NOMO-1 treated with dmso at 0.1 percent for 144 hours (cell line): Measurements from ENCODE around the gene KIF6.

Experiments
- DNase-seq: peaks from one replicate; lab custom pipeline; 2025; ENCODE audit not compliant: unreplicated experiment; lab: John Stamatoyannopoulos, UW

The KIF6 gene

DNA sequence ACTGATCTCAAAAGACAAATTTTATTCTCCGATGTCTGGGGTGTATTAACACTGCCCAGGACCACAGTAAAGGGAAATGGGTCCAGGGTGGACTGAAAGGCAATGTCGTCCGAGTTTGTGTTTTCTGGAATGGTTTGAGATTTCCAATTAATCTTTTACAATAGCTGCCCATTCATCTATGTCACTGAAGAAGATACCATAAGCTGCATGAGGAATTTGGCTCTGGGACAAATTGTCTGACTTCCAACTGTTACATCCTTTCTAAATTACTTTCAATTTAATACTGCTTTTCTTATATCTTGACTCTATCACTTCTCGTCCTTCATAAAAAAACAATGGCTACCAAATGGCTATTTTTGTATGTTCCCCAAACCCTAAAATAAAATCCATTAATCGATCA, 272.0 kb downstream of the KIF6 start:
- DNase-seq, result no peak

DNA sequence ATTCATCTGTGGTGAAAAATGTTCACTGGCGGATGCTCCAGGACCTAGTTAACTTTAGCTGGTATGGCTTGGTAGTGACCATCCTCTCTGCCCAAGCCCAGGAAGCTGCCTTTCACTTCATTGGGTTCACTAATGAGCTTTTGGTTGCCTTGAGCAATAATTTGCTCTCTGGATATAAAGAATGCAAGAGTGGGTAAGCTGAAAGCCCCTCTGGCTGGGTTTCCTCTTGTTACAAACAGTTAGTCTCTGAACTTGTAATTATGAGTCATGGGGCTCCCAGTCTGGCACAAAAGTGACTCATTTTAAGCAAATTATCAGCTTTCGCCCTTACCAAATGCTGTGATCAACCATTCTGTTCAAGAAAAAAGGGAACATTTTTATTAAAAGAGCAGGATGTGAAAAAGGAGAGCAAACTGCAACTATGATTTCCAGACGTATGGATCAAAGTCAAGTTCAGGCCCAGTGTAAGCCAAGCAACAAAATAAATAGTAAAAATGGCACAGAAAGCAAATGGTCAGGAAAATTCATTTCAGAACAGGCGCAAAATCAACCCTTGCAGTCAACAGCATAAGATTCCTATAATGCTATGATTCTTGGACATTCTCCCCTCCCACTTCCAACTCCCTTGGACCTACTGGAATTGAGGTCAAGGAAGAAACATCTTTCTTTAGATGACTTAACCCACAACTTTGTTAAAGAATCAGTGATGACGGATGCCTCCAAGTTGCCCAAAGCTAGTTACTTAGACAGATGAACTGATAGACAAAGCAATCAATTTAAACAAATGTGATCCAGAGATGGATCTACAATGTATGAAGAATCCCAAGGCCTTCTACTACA, 272.7 kb downstream of the KIF6 start:
- DNase-seq, result no peak

DNA sequence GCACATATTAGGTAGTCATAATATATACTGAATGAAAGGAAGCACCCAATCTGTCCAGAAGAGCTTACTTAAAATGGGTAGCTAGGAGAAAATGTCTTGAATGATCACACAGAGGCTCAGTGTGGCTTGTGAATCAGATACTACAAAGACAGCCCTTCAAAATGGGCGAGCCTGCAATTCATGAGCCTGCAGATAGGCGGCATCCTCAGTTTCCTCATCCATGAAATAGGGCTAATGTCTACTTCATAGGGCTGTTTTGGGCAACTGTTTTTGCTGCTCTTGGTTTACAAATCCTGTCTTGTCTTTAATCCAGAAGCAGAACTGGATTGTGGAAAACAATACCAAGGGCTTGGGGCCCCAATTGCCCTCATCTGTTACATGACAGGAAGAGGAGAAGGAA, 273.4 kb downstream of the KIF6 start:
- DNase-seq, result no peak

DNA sequence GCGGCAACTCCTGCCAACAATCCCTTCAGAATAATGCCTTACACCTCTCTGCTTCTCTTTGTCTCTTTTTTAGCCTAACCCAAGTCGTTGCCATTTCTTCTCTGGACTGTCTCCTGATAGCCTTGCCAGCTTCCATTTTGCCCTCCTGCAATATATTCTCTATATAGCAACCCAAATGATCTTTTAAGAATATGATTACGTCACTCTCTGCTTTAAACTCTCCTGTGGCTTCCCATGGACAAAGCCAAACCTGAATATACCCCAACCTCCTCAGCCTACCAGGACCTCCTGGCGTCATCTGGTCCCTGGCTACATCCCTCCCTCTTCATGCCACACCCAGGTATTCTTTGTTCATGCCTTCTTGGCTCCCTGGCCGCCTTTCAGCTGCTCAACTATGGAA, 276.2 kb downstream of the KIF6 start:
- DNase-seq, result no peak

DNA sequence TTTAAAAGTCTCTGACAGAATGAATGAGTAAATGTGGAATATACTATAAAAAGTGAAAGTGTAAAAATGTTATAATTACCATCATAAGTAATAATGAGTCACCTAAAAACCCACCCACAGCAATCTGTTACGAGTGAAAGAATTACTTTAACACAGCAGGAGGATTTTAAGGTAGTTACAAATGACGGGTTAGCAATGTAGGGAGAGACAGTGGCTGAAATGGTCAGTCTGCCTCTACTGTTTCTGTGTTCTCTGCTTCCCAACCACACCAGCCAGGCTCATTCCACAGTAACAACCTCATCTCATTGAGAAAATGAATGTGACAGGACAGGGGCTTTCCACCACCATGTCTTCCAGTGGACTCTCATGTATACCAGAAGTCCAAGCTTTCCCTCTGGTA, 278.3 kb downstream of the KIF6 start:
- DNase-seq, result no peak

DNA sequence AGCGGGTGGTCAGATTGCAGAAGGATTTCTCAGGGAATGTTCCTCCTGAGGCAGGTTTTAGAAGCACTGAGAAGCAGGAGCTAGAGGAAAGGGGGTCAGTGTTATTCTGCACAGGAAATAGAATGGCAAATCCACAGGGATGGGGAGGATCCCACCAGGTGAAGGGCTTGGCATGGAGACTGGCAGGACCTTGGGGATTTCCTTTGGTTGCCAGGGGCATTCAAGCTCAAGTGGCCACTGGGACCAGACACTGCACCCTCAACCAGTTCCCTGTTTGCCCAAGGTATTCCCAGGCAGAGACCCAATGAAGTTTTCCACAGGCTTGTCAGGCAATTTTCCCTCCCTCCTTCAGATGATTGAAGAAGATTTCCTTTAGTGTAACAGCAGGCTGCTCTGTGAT, 279.5 kb downstream of the KIF6 start:
- no peak for DNase-seq

DNA sequence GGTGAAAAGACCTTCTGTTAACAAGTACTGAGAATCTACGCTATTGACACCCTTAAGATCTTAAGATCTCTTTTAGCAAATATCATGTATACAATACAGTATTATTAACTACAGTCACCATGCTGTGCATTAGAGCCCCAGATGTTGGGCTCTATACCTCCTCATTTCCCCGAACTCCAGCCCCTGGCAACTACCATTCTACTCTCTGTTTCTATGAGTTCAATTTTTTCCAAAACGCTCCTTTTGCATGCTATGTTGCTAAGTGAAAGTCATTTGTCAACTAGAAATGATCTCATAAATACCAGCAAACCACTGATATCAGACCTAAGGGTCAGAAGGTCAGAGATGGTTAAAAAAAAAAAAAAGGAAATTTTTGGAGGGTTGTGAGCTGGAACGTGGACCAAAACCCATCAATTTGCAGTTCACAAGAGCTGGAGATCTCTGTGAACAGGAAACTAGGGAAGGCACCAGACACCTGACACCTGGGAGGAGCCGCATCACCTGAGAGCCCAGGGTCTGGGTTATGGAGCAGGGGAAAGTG, 280.7 kb downstream of the KIF6 start:
- DNase-seq, result no peak

DNA sequence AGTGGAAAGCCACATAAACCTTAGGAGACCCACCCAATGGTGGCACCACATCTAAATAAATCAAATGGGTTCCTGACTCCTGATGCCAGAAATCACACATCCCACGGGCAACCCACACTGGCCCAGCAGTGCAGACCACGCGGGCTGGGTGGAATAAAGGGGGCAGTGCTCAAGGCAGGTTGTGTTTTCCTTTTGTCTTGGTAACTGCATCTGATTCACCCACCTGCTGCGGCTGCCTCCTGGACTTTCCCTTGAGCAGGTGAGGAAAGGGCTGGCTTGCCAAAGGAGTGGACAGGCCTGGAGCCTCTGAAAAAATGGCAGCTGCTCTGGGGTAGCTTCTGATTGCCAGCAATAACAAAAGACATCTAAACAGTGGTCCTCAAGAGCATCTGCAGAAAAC, 283.2 kb downstream of the KIF6 start:
- DNase-seq, result no peak

DNA sequence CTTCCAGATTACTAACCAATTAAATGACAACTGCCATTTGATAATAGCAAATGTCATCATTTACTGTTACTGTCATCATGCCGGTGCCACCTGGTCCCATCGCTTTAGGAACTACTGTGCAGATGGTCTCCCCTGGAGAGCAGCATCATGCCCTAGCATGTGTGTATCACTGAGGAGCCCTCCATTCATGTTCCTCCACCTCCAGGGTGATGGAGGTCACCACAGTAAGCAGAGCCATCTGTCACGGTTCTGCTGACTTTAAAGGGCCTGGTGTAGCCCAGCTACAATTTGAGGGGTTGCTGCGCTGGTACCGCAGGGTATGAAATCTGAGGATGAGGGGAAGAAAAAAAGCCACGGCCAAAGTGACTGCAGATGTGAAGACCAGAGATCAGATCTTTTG, 283.9 kb downstream of the KIF6 start:
- no peak for DNase-seq

DNA sequence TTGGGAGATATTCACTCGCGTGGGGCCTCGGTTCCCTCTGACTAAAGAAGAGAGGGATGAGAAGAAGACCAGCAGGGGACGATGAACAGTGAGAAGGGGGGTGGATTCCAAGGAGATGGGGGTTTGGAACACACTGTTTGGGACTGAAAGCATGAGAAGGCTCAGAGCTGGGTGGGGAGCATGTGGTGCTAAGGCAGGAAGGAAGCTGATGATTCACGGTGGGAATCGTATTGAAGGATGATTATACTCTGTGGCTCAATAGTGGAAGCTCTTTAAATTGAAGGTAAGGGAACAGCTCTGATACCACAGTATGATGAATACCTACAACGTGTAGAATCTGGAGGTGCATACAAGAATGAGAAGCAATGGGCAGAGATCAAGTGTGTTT, 285.2 kb downstream of the KIF6 start:
- DNase-seq, result no peak

DNA sequence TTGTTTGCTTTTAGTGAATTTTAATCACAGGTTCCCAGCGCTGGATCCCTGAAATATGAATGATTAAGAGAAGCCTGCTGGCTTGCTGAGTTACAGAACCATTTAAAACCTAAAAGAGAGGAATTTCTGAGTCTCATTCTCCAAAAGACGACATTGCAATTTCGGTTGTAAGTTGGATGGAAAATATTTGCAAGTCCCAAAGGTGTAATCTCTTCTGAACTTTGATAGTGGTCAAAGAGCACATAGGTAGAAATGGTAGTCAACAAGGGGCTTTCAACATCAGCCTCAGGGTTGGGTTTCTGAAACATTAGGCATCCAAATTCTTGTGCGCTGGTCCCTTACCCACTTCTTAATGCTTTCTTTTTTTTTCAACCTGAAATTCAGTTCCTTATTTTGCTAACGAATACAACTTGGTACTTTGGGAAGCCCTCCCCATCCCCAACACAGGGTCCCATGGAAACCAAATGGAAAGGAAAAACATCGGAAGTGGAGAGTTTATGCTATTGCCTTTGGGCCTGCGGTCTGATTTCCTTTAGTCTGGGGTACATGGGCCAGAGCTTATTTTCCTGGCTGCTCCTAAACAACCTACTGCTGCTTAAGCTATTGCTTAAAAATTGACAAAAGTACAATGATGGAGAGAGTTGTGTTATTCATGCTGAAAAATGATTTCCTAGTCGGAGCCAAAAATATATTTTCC, 285.7 kb downstream of the KIF6 start:
- DNase-seq, result no peak

DNA sequence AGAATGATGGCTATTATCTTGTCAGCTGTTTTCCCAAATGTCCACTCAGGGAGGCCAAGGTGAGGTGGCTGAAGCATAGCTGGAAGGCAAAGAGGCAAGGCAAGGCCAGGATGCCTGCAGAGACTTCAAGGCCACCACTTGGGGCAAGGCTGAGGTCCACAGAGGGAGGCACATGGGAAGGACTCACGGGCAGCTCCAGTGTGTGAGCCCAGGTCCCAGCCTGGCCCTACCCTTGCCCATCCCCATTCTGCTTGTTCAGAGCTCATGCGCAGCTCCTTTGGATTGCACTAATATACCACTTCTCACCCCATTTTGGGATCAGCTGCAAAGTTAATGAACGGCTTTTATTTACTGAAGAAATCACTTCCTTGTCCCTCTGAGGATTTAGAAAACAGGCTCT, 291.6 kb downstream of the KIF6 start:
- no peak for DNase-seq

DNA sequence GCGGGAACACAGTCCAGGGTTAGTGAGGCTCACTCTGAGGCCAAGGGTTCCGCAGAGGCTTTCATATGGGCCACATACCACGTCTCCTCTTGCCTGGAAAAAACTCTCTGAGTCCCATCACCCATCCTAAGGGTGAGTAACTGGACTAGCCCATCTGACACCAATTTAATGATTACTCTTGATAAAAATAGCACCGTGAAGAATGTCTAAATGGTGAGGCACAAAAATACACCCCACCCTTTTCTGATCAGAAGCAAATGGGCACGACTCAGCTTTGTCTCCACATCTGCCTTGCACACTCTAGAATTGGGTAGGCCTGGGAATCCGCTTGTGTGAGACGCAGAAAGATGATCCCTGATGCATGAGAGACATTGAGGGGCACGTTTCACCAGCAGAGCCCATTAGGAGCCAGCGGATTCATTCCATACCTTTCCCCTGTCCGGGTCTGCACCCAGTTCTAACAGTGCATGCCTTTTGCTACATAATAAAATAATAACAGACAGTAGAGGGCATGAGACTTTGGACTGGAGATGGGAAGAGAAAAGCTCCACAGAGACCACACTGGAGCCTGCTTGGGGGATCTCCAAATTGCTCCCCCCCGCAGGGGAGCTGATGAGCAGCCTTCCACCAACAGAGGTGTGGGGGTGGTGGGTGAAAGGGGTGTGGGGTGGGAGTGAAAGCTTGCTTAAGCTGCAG, 292.7 kb downstream of the KIF6 start:
- no peak for DNase-seq

DNA sequence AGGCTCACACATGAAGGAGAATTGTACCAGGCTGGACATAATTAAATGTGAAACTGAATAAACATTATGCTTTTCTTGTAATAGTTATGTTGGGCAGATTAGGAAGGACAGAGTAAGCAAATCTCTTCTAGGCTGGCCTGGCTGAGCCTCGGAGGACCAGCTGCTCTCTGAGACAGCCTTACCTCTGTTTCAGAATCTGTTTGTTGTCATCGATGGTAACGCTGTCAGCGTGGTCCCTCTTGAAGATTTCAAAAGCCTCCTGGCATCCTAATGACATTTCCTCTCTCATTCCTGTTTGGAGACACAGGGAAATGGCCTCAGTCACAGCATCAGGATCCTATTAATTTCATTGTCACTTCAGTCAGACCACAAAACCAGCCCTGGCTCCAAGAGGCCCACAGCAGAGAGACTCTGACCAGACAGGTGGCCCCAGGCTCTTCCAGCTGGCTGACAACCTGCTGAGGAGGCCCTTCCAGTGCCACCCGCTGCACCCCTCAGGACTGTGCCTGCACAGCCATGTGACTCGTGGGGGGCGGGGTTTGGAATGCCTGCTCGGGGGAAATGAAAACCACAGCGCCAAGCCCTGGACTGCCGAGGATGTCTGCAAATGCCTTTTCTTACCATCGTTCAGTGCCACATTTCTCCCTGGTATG, 294.2 kb downstream of the KIF6 start:
- no peak for DNase-seq

DNA sequence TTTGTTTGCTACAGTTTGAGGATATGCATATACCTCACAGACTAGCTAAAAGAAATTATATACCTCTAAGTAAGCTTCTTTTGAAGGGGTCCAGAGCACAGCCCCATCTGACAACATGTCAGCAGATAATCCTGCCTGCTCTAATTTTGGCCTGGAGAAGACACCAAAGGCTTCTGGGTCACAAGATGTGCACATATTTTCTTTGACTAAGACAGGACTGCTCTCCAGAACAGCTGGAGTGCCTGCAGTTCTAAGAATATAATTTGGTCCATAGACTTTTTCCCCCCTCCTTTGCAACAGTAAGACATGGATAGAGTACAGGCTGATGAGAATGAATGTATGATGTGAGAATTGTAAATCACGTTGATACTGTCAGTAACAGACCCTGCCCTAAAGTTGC, 294.8 kb downstream of the KIF6 start:
- DNase-seq, result no peak

DNA sequence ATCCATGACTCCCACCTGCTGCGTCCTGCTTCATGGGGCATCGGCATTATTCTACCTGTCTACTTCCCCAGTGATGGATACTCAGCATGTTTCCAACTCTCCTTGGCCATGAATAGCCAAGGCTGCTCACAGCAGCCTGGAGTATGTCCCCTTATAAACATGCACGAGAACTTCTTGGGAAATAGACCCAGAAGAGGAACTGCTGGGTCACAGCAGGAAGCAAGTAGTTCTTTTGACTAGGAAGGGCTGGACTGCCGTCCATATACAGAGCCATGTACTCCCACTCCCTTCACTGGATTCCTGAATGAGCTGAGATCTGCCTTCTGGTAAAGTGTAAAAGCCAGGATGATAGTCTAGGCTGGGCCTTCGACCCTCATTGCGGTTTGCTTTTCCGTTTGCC, 296.4 kb downstream of the KIF6 start:
- no peak for DNase-seq

DNA sequence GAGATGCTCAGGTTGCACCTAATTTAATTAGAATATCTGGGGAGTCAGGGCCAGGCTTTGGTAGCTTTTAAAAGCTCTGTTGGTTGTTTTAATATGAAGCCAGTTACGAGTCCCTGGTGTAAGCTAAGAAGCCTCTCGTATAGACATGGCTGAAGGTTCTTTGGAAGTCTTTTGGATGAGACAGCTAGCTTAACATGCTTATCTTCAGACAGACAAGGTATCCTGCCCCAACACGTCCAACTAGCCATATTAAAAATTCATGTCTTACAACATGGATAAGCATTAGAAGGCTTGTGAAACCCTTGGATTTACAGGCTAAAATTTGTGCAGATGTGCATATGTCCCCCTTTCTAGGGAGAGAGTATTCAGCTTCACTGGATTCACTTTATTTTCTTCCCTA, 297.1 kb downstream of the KIF6 start:
- no peak for DNase-seq

DNA sequence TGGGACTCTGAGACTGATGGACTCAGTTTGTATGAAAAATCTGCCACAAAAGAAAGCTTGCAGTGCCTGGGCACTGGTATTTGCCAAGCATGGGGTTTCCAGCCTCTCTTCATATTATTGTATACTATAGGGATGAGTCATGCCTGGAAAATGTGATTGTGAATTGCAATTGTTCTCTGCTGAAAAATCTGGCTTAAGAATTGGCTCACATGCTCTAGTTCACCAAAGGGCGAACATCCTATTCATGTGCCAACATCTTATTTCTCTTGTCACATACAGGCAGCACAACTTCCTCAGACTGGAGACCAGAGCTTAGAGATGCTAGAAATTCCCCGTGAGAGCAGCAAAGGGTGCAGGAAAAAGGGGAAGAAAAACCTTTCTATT, 299.1 kb downstream of the KIF6 start:
- no peak for DNase-seq

DNA sequence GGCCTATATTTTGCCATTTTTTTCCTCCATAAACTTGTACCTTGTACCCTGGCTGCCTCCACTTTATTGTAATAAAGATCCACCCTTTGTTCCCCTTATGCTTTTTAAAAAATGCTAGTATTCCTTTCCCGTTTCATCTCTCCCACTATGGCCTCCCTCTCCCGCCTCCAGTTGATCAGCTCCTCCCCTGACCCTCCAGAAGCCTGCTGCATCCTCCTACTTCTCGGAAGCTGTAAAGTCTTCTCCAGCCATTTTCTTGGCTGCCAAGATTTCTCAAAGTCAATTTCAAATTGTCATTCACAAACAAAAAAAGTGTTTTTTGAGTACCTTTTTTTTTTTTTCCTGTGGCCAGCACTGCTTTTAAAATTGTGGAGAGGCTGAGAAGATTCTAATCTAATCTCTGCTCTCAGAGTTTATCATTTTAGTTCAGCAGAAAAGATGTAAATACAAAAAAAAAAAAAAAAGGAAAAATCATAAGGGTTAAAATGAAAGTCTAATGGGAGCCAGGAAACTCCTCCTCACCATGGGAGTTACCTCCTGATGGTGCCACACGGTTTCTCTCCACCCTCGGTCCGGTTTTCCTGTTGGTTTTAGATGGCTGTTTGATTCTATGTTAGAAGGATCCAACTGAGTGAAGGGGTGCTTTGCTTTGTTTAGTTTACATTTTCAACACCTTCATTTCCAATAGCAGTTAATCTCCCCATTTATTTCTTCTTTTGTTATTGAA, 299.7 kb downstream of the KIF6 start:
- no peak for DNase-seq

DNA sequence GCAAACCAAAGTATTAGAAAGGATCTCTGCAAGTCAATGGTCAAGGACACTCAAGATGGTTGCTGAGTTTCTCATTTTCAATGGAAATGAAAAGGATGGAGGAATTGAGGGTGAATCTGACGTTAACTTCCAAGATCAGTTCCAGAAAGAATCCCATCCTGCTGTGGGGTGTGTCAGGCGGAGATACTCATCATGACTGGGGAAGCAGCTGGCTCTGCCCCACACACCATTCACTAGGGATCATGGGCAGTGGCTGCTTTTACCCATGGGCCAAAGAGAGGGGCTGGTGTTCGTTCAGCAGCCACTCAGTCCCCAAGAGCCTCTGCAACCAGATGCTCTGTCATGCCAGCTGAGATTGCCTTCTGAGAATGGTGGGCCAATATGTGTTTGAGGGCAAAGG, 300.4 kb downstream of the KIF6 start:
- DNase-seq, result no peak

DNA sequence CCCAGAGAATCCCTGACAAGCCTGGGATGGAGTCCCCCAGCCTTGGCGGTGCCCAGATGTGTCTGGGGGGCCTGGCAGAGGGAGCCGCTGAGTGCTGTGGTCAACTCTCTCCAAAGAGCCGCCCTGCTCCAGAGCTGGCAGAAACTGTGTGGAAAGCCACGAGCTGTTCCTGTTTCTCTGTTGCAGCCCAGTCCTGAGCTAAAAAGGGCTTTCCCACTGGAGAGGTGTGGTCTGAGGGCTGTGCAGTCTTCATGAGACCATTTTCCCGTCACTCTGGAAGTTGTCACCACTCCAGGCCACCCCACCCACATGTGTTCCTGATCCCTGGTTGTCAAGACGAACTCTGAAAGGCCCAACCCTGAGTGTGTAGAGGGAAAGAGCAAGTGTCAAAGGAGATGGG, 303.0 kb downstream of the KIF6 start:
- DNase-seq, result no peak
